Activated CD4-positive, alpha-beta T cell treated with anti-CD3 and anti-CD28 coated beads, Interleukin-2, amount 10 ng/mL, durations not matched to agents 24 days and 14 days (primary cell): ENCODE data around the gene JAM3. TPM values are rescaled to one million over a fixed set of nuclear protein-coding genes. Genes with fewer than 3 reads are reported as not detected.

Experiments
- total RNA-seq: library from RNA; stranded (reverse); gene quantifications from 2 replicates; pipeline ENCODE4 v1.2.3, GENCODE V29; 2022

Gene JAM3
- total RNA-seq, 1 donor from 2014 or later, result 5.0 TPM

Other genes starting within 250 kb of the JAM3 start
- gene SPATA19, start 223.6 kb upstream of the JAM3 start, total RNA-seq, result not detected in 2 replicates
- gene IGSF9B, start 112.1 kb upstream of the JAM3 start, total RNA-seq, result 90.5 and 91.8 TPM in 2 replicates
- gene NCAPD3, start 154.9 kb downstream of the JAM3 start, total RNA-seq, result 108 and 111 TPM in 2 replicates
- gene VPS26B, start 155.6 kb downstream of the JAM3 start, total RNA-seq, result 41.6 and 42.6 TPM in 2 replicates
- gene THYN1, start 184.3 kb downstream of the JAM3 start, total RNA-seq, result 61.6 and 69.1 TPM in 2 replicates
- 26.0 and 26.7 TPM in 2 replicates for gene ACAD8, start 184.5 kb downstream of the JAM3 start, total RNA-seq
- gene GLB1L3, start 207.3 kb downstream of the JAM3 start, total RNA-seq, result 16.5 and 17.0 TPM in 2 replicates